NCI-H2107 treated with DMSO at 0.1 percent for 48 hours (cell line): ENCODE data around the gene SYT1.

Source experiments
- DNase-seq: peaks from one replicate; lab custom pipeline; 2025; ENCODE audit not compliant: unreplicated experiment; lab: John Stamatoyannopoulos, UW

The SYT1 gene

DNA sequence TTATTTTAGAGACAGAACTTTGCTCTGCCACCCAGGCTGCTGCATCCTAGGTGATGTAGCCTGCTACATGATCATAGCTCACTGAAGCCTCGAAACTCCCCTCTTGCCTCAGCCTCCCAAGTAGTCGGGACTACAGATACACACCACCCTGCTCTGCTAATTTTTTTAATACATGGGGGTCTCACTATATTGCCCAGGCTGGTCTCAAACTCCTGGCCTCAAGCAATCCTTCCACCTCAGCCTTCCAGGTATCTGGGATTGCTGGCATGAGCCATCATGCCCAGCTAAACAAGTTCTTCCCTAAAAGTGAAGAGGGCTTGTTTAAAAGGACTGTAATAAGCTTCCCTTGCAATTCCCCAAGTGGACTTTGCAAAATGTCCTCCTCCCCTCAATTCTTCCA lies 515.8 kb downstream of the SYT1 start:
- DNase-seq, result no peak

DNA sequence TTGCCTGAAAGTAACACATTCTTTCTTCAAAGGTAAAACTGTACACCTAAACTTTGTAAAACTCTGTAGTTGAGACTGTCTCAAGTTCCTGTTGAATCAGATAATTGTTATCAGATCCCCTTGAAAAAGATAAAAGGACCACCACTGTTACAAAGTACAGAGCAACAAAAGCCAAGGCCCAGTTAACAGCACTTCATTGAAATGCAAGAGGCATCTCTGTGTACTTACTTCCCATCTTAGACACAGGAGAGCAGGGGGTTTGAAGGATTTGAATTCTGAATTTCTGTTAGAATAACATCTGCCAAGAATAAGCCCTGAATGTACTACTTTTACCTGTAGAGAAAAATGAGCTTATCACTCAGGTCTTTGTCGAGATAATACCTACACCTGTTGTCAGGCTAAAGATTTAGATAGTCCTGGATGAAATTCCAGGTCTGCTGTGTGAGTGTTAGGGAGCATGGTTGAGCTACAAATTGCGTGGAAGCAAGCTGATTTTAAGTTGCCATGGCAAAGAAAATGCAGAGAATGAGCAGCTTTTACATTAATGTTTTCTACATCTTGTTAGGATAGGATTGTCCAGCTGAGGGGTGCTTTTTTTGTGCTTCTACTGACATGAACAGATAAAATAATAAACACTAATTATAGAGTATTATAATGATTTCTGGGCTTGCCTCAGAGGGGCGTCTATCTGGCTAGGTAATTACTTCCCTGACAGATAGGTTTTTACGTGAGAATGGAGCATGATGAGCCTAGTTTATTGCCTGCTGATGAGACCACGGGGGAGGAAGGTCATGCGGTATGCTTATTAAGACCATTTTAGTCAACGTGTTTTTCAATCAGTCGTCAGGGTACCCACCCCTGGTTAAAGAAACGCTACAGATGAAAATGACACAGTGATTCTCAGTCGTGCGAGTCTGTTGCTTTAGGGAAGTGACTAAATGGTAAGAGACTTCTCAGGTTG lies 517.0 kb downstream of the SYT1 start:
- DNase-seq, result no peak

DNA sequence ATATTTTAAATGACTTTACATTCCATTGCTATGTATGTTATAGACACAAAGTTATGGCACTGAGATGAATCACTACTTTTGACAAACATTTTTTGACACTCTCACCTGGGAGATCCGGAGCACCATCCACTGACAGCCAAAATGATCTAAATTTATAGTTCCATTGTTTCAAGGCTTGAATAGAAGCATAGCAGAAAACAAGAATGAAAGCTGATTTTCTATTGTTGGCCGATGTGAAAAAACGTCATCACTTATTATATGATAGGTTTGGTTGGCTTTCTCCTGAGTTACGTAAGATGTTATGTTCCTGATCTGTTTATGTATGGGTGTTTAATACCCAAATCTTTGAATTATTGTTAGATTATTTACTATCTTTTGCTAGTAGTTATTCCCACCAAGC lies 520.0 kb downstream of the SYT1 start:
- DNase-seq, result no peak

DNA sequence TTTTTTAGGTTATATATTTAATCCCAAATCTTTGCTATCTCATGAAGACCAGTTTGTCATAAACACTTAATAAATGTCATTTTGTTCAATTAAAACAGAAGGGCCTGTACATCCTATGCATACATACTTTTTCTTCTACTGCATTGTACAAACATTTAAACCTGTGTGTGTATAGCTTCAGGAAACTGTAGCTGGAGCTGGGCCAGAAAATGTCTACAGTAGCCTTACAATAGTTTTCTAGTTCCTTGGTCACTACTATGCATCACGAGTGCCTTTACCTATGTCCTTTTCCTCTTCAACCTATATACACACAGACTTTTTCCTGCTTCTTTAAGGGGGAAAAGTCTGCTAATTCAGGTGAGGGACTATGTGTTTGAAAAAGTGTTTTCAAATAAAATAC lies 523.4 kb downstream of the SYT1 start:
- DNase-seq, result no peak

DNA sequence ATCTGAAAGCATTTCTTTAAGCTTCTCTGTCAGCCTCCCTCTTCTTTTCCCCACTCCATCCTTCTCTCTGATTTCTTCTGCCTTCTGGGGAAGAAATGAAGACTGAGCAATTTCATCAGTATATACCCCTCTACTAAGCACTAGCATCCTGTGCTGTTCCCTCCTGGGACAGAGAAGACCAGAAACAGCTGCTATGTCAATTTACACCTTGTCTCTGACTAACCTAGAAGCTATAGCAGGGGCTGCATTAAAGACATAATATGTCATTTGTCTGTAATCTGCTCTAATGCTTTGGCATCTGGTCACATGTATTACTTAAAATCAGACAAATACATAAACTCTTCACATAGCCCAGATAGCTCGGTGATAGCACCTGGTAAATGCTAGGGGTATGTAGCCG lies 529.3 kb downstream of the SYT1 start:
- no peak for DNase-seq

DNA sequence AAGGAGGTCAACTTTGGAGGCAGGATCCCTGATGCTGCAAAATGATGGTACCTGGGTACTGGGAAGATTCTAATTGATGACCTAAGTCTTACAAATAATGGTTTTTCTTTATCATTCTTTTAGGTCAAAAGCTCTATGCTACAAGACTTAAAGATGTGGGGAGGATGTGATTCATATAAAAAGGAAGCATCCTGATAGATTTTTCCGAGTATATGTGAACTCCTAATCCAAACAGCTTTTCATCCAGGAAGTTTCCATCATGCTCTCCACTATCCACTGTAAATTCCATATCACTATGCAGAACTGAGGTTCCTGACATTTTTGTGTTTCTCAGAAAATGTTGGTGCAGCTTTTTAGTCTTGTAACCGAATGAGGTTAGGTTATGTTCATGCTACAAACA lies 533.0 kb downstream of the SYT1 start:
- DNase-seq, result no peak

DNA sequence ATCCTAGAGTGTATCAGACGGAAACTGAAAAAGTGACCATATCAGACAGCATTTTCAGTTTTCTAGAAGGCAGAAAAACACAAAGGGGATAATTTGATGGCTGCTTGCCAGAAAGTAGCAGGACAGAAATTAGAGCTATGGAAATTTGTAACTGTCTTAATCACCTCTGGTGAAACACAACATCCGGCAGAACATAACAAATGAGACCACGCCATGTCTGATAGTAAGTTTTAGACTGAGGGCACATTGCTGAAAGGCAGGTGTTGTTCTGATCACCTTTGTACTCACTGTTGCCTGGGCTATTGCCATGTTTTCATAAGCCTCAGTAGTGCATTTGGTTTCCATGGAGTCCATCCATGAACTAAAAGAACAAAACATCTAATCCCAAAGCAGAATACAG lies 535.9 kb downstream of the SYT1 start:
- no peak for DNase-seq

DNA sequence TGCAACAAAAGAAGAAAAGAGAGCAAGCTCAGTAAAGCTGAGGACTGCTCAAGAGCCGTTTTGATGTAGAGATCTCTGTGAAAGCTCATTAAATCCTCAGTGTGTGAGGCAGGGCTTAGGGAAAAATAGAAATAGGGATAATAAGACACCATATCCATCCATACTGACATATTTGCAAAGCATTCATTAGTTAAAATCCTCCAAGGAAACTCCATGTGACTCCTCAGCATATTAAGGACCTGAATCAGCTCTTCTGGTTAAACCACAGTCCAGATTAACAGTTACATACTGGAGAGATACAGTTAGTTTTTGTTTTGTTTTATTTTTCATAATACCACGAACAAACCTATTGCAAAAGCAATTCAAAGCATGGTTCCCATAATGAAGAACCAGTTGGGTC lies 538.0 kb downstream of the SYT1 start:
- no peak for DNase-seq

DNA sequence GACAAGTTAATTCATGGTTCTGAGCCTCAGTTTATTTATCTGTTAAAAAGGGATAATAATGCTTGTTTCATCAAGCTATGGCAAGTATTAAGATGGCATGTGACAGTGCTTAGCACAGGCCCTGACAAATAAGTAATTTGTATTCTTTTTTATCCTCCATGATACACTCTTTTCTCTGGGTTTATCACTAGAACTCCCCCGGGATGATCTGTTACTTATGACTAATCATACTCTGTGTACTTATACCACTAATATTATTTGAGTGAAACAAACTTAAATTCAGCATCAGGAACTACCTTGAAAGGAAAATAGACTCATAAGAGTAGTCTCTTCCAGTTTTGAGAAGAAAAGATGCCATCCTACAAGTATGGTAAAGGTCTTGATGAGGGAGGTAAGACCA lies 542.4 kb downstream of the SYT1 start:
- DNase-seq, result no peak

DNA sequence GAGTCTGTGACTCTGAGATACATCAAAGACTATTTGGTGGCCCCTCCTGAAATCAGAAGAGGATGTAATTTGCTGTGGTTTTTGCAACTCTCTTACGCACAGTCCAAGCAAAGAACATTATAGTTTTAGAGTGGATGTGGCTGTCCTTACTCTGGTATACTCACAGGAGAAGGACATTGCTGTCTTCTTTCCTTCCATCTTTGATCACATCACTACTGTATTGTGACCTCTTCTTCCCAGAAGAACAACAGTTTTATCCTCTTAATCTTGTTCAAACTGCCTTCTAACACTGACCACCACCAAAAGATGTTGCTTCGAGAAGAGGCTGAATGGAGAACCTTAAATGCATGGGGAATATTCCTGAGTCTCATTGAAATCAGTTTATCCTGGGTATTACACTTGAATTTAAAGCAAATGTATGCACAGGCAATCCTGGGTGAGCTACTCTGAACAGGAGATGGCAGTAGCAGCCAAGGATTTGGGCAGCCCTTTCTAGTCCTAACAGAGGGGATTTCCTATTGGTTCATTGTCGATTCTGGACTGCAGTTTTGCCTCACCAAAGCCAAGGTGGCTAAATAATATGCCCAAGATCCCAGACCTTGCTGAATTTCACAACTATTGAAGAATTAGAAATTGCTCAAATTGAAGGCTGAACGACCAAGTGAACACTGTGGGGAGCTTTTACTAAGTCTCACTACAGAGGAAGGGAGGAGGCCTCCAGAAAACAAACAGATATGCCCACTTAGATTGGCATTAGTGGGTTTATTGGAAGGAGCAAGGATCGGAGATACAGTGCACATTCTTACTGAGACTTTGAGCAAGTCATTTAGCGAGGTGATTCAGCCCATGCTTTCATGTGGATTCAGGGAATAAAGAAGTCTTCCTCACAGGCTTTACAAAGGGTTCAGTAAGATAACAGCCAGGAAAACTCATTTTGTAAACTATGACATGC lies 543.4 kb downstream of the SYT1 start:
- no peak for DNase-seq

DNA sequence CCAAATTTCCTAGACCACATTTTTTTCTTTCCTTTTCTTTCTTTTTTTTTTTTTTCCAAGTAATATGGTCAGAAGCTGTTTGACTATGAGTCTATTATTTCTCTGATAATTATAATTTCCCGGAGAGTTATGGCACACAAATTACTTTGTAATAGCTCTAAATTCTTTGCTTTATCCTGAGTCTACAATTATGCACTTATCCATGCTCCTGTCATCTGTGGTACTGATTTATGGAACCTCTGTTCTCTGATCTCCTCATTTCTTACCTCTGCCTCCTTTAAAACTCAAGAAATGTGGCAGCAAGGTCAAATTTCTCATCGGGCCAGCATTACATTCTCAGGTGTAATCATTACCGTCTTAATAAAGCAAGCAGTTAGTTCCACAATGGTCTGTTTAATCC lies 544.1 kb downstream of the SYT1 start:
- DNase-seq, result no peak

DNA sequence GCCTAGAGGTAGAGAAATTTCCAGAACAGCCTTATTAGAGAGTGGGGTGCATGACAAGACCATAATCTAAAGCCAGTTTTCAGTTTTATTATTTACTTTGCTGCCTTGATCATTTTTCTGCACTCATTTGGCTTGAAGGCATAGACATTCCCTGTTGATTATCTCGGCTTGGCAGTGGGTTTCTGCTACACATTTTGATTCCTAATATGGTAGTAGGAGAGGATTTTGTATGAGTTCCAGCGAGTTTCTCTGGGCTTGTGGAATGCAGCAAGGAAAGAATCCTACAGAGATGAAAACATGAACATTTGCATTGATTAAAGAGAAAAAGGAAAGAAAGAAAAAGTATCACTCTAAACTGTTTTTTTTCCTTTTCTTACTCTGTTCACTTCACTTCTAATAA lies 545.0 kb downstream of the SYT1 start:
- DNase-seq, result no peak

DNA sequence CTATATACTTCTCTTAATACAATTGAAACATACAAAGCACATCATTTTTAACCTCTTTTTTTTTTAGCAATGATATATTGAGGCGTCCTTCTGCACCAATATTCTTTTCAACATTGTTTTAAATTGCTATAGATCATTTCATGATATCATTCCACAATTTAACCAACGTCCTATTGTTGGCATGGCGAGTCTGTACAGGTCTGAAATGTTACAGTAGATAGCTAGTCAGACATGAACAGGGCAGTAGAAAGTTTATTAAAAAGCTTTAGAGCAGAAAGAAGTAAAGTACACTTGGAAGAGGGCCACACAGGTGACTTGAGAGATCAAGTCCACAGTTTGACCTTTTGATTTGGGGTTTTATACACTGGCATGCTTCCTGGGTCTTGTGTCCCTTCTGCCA lies 547.2 kb downstream of the SYT1 start:
- no peak for DNase-seq

DNA sequence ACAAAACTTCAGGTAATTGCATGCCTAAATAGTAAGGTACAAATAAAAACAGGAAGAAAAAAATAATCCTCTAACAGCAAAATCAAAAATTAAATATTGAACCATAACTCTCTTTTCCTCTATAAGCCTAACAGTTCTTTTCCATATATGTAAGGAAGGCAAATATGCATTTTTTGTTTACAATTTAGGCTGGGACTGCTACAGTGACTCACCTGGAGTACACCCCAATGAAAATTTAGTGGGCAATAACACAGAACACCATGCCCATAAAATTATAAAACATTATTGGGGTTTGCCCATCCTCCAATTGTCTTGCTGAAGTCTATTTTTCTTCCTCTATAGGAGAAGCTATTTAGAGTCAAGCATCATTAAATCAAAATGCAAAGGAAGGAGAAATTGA lies 549.2 kb downstream of the SYT1 start:
- no peak for DNase-seq

DNA sequence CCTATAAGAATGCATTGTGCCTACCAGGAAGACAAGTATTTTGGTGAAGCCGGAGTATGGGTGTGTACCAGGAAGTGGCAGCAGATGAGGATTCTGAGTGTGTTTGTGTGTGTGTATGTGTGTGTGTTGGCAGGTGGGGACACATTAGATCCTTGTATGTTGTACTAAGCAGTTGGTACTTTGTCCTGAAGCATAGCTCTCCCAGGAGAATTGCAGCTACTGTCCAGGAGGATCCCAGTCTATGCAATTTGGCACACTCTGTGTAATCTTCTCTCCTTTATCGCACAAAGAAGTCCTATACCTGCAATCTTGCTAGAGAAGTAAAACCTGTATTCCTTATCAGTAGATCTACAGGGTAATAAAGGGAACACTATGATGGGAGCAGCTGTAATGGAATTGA lies 549.7 kb downstream of the SYT1 start:
- no peak for DNase-seq

DNA sequence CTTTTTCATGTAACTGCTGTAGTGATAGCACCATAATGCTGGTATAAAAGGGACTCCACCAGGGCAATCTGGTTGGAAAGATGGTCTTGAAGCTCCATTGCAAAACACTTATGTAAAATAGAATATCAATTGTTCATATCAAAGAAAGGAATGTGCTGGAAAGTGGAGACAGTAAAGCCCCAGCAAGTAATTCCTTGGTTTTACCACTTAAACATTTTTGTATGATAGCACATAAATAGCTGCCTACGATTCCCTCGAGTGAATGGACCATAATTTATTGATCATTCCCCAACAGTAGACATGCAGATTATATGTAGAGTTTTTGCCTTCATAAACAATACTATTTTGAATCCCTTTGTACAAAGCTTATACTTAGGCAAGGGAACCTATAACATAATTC lies 550.7 kb downstream of the SYT1 start:
- DNase-seq, result no peak

DNA sequence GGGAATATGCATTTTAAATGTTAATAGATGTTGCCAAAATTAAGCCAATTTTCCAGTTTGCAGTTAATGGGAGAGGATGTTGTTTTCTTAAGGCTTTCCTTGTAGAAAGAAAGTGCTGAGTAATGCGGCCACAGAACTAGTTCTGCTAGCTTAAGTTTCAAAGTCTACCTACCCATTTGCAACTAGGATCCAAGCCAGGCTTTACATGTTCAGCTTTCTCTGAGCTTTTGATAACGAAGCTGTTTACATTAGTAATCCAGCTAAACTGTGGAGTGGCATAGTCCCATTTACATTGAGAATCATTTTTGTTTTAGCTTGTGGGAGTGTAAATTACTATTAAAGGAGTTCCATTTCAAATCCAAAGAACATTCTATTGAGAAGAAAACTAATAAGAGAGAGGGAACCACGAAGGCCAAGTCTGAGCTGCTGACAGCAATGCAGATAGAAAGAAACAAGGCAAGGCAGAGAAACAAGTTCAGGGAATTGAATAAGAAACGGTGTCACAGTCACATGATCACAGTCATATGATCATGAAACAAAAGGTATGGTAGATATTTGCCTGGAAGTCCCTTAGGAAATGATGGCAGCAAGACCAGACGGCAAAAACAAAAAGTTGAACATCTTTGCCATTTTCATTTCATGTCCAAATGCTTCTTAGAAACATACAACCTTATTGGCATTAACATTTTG lies 551.3 kb downstream of the SYT1 start:
- DNase-seq, result no peak

DNA sequence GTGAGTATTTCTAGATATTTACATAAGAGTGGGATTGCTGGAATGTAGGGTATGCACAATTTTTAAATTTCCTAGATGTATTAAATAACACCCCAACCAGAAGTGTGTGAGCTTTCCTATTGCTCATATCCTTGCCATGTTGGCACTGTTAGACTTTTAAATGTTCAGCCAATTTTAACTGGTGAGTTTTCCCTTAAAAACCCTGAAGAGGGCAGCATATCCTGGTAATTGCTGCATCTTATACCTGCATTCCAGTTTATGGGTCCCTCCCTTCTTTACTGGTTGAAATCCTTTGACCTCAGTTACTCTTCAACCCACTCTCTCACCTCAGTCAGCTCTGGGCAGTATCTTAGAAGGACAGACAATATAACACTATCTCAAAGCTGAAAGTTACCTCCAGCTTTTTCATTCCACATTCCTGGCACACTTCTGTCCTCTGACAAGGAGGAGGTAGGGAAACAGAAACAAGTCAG lies 555.6 kb downstream of the SYT1 start:
- peak; percentile 20 for DNase-seq

DNA sequence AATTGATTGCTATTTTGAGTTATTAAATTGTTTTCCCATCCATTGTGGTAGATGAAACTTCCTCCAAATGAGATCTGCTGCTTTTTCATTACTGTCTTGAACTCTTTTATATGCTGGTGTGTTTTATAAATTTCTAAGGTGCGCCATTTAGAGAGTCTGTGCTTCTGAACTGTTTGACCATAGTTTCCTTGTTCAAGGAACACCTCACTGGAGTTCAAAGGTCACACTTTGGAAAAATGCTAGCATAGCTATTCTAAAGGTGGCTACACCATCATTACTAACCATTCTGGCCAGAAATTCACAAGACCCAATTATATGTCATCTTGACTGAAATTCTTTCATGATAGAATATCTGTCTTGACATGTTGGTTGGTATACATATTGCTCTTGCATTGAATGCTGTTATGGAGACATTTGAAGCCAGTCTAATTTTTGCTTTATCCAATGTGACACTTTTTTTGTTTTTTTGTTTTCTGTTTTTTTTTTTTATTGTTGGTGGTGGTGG lies 556.7 kb downstream of the SYT1 start:
- DNase-seq, result no peak

DNA sequence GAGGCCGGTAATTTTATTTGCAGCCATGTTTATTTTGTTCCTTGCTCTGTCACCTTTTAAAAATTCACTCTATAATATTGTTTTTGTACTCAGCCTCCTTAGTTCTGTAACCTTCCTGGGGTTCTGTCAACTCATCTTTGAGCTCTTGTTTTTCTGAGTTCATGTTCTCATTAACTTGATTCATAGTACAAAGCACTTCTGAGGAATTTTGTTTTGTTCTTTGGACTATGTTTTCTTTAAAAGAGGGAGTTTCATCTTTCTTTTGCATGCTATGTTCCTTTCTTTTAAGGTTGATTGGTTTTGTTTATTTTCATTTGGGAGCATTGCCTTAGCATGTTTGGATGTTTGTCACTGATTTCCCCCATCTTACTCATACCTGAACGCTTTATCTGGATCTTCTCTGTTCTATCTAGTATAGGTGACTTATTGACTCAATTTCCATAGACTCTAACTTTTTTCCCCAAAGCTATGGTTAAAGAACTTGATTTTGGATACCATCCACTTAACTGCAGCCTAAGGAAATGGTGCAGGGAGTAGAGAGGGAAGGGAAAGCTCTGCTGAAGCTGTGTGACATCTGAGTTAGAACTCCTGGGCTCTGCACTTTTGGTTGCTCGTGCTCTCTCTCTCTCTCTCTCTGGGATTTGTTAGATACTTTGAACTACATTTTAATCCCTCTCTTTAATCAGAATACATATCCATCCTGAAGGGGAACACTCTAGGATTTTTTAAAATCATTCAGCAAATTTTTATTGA lies 557.7 kb downstream of the SYT1 start:
- no peak for DNase-seq
